GM21786 (cell line): ENCODE results near the gene HSD3B7.
"Not testable (repeated sequence)": the region's sequence is repeated elsewhere in the genome, so short reads cannot be mapped to it uniquely, and the experiment has no call there.

Source experiments
- ATAC-seq: cut with Tn5 transposase; IDR thresholded peaks from one replicate; pipeline ENCODE4 v1.9.1; 2021; ENCODE audit not compliant: unreplicated experiment

The HSD3B7 gene

GRCh38 chr16:30998852-30999761 lies 14.1 kb downstream of the HSD3B7 start:
- ATAC-seq = no peak

DNA sequence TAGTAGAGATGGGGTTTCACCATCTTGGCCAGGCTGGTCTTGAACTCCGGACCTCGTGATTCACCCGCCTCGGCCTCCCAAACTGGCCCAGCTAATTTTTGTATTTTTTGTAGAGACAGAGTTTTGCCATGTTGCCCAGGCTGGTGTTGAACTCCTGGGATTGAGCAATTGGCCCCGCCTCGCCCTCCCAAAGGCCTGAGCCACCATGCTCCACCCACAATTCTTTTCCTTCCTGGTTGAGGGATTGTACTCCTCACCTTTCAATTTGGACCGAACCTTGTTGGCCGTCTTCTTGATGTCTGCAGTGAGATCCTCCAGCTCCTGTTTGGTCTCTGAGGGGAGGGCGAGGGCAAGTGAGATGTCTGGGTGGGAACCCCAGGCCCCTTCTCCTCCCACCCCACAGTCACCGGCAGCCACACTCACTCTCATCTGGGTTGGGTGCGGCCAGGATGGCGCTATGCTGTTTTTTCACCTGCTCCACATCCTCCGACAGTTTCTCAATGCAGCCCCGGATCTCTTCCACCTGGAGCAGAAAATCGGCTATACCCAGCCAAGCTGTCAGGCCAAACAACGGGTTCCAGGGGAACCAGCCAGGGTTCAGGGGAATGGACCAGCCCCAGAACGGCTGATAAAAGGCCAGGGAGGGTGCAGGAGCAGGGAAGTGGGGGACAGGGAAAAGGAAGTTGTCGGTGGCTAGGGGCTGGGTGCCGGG lies 15.8 kb downstream of the HSD3B7 start:
- ATAC-seq = no peak

- no peak for ATAC-seq
These were observed 16.7 kb downstream of the HSD3B7 start for GRCh38 chr16:31001507-31002249.

GRCh38 chr16:31002250-31002700 lies 17.3 kb downstream of the HSD3B7 start:
- ATAC-seq = no peak

- no peak for ATAC-seq
These were observed 17.9 kb downstream of the HSD3B7 start for GRCh38 chr16:31002862-31003341.

DNA sequence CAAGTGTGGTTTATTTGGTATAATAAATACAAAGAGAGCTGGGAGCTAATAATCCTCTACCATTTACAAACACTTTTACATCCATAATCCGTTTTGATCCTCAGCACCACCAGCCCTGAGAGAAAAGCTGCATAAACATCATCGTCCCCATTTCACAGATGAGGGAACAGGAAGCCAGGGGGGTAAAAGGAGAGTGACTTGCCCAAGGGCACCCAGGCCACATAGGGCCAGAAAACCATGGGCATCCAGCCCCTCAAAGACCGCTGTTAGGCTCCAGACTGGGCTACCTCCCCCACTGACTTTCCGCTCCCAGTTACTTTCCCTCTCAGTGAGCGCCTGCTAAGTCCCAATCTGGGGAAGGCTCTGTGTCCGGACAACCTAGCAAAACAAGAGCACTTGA lies 18.7 kb downstream of the HSD3B7 start:
- ATAC-seq = no peak

DNA sequence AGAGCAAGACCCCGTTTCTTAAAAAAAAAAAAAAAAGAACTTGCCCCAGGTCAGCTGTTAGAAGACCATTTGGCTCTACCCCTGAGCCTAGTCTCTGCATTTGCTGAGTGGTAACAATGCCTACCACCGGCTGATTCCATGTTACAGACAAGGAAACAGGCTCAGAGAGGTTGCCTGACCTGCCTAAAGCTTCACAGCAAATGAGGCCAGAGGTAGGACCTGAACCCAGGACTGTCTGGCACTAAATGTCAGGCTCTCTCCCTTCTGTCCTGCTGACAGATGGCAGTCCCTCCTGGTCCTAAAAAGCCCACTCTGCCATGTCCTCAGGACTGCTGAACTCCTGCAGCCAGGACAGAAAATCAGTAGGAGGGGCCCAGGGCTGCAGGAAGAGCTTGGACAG lies 19.7 kb downstream of the HSD3B7 start:
- ATAC-seq = no peak

- no peak for ATAC-seq
These were observed 20.5 kb downstream of the HSD3B7 start for GRCh38 chr16:31005350-31006085.

DNA sequence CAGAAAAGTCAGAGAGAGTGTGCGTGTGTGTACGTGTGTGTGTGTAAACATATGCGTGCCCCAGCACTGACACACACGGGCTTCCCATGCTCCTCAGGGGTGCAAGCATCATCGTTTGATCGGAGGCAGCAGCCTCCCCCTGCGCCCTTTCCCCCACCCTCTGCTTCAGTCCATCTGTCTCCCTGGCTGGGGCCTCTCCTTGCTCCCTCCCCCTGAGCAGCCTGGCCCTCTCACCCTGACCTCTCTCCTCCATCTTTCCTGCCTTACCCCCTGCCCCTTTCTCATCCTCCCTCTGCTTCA lies 21.0 kb downstream of the HSD3B7 start:
- ATAC-seq = no peak

GRCh38 chr16:31006589-31006988 lies 21.6 kb downstream of the HSD3B7 start:
- ATAC-seq = no peak

DNA sequence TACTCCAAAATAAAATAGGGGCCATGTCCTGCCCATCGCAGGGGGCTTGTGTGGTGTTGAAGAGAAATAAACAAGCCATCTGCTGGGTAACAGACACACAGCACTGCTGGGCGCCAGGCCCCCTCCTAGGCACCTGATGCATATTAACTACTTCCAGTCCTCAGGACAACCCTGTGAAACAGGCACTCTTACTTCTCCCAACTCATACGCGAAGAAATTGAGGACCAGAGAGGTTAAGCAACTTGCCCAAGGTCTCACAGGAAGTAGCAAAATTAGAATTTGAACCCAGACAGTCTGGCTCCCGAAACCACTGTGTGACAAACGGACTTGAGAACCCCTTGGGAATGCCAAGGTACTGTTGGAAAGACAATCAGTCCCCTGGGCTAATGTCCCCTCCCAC lies 22.7 kb downstream of the HSD3B7 start:
- ATAC-seq = no peak

DNA sequence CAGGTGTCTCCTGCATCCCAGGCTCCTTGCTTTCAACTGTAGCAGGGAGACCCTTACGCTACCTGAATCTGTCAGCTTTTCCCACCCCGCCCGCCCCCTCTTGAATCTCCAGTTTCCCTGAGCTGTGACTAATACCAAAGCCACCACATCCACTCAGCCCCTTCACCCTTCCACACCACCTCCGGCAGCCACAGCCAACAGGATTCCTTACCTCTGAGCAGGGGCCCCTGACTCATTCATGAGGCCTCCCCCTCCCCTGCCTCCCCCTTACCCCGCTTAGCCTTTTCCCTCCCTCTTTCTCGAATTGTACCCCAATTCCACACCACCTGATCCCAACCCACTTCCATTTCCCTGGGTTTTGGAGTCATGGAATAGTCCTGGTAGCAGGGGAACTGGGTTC lies 23.1 kb downstream of the HSD3B7 start:
- no peak for ATAC-seq

DNA sequence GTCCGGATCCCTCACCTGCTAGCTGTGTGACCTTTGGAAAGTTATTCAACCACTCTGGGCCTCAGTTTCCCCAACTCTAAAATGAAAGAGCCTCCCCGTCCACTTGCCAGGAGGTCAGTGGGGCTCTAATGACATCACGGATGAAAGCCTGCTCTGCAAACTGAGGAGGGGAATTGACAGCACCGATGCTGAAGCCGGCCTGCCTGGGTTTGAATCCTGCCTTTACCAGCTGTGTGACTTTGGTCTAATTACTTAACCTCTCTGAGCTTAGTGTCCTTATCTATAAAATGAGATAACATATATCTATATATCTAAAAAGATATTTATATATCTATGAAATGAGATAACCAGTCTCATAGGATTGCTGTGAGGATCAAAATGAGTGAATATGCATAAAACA lies 23.5 kb downstream of the HSD3B7 start:
- ATAC-seq = no peak

- ATAC-seq = no peak
These were observed 24.1 kb downstream of the HSD3B7 start for GRCh38 chr16:31009120-31009519.

DNA sequence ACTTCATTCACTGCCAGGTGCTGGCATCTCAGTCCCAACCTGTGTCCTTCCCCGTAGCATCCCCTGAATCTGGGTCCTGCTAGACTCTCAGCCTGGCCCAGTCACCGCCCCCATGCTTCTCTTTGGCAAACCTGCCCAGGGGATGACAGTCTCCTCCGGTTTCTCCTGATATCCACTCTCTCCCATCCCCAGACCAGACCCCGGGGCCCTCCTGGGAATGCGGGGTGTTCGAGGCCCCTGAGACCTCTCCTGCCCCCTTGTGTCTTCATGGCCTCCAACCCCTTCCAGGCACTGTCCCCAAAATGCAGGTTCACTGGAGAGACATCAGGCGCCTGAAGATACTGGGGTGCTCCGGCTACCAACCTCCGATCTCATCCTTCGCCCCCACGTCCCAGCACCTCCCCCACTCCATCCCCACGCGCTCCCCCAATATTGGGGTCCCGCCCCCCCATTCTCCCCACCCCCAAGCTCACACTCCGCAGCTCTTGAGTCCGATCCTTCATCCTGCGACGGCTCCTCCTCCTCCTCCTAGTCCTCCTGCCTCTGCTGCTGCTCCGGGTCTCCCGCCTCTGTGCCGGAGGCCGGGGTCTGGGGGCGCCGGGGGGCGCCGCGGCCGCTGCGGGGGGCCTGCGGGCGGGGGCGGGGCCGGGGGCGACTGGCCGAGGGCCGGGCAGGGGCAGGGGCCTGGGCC lies 25.0 kb downstream of the HSD3B7 start:
- no peak for ATAC-seq

GRCh38 chr16:31010585-31011325 lies 25.7 kb downstream of the HSD3B7 start, which contains the start of gene STX1B:
TSS of gene STX1B (minus strand) at chr16:31010638. CDS start at chr16:31010396, 242 bp downstream.
- ATAC-seq = no peak

DNA sequence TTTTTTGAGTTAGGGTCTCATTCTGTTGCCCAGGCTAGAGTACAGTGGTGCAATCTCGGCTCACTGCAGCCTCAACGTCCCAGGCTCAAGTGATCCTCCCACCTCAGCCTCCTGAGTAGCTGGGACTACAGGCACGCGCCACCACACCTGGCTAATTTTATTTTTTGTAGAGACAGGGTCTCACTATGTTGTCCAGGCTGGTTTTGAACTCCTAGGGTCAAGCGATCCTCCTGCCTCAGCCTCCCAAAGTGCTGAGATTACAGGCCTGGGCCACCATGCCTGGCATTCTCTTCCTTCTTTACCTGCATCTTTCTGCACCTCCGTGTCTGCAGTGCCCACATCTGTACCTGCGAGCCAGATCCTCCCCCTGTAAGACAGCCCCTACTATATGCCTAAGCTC lies 26.8 kb downstream of the HSD3B7 start:
- ATAC-seq = not testable (repeated sequence)

DNA sequence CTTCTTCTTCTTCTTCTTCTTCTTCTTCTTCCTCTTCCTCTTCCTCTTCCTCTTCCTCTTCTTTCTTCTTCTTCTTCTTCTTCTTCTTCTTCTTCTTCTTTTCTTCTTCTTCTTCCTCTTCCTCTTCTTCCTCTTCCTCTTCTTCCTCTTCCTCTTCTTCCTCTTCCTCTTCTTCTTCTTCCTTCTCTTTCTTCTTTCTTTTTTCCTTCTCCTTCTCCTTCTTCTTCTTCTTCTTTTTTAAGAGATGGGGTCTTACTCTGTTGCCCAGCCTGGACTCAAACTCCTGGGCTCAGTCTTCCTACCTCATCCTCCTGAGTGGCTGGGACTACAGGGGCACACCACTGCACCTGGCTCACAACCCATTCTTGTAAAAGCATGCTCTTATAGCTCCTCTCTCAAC lies 28.3 kb downstream of the HSD3B7 start:
- ATAC-seq = not testable (repeated sequence)

DNA sequence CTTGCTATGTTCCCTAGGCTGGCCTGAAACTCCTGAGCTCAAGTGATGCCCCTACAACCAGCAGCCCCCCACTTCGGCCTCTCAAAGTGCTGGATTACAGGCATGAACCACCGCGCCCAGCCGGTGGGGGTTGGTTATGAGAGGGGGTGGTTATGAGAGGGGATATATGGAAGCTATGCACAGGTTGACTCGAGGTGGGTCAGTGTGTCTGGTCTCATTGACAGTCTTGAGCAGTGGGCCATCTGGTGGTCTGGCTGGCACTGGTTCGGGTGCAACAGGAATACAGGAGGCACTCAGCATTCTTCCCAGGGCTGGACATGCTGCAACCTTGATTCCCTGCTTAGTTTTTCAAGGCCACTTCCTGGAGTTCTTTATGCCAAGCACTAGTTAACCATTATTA lies 31.0 kb downstream of the HSD3B7 start:
- no peak for ATAC-seq
